Measurements from ENCODE around the gene CHST9.

Gene CHST9

GRCh38 chr18:27118973-27119372 is 66.1 kb downstream of the CHST9 start:
- no peak for TF ChIP-seq CTCF (conservative IDR thresholded peaks at IDR 0.05; ENCODE audit: low read depth, low read length)
- H3K4me3 ChIP-seq (ENCODE audit: low read depth, low read length), result no peak overlapping the region
- DNase-seq (ENCODE audit: low read depth), result no peak

GRCh38 chr18:27114842-27115241 is 70.3 kb downstream of the CHST9 start:
- DNase-seq (ENCODE audit: low read depth), result peak; percentile 3
- no peak for TF ChIP-seq CTCF (conservative IDR thresholded peaks at IDR 0.05; ENCODE audit: low read depth, low read length)
- no peak overlapping the region for H3K4me3 ChIP-seq (ENCODE audit: low read depth, low read length)

GRCh38 chr18:27113358-27113757 is 71.8 kb downstream of the CHST9 start:
- TF ChIP-seq CTCF (conservative IDR thresholded peaks at IDR 0.05; ENCODE audit: low read depth, low read length), result no peak
- no peak for DNase-seq (ENCODE audit: low read depth)
- no peak overlapping the region for H3K4me3 ChIP-seq (ENCODE audit: low read depth, low read length)

GRCh38 chr18:27110319-27110718 is 74.8 kb downstream of the CHST9 start:
- H3K4me3 ChIP-seq (ENCODE audit: low read depth, low read length), result no peak overlapping the region
- no peak for DNase-seq (ENCODE audit: low read depth)
- no peak for TF ChIP-seq CTCF (conservative IDR thresholded peaks at IDR 0.05; ENCODE audit: low read depth, low read length)

- H3K4me3 ChIP-seq (ENCODE audit: low read depth, low read length), result no peak overlapping the region
- no peak for TF ChIP-seq CTCF (conservative IDR thresholded peaks at IDR 0.05; ENCODE audit: low read depth, low read length)
- no peak for DNase-seq (ENCODE audit: low read depth)
These were observed 75.7 kb downstream of the CHST9 start for GRCh38 chr18:27109451-27109850.

- no peak for TF ChIP-seq CTCF (conservative IDR thresholded peaks at IDR 0.05; ENCODE audit: low read depth, low read length)
- DNase-seq (ENCODE audit: low read depth), result no peak
- H3K4me3 ChIP-seq (ENCODE audit: low read depth, low read length), result no peak overlapping the region
These were observed 76.3 kb downstream of the CHST9 start for GRCh38 chr18:27108842-27109241.

GRCh38 chr18:27104743-27105142 is 80.4 kb downstream of the CHST9 start:
- no peak overlapping the region for H3K4me3 ChIP-seq (ENCODE audit: low read depth, low read length)
- no peak for TF ChIP-seq CTCF (conservative IDR thresholded peaks at IDR 0.05; ENCODE audit: low read depth, low read length)
- no peak for DNase-seq (ENCODE audit: low read depth)

Measured in choroid plexus epithelial cell (primary cell).